Right lobe of liver (tissue), 4 donors: Measurements from ENCODE around the gene OPHN1.

ENCODE experiments used
- CTCF ChIP-seq, 4 donors: fragments of 200-600 bp in 3 of 4; fragments of 450-650 bp in 1 of 4; IDR thresholded peaks; one replicate each; pipeline versions ENCODE4 v1.5.1 to v1.8.0; 2016 to 2022; ENCODE audit warnings: antibody characterized with exemption in 4 of 4, mild to moderate bottlenecking in 2 of 4
- POLR2A ChIP-seq: fragments of 450-650 bp; IDR thresholded peaks from one replicate; pipeline ENCODE4 v1.6.1; 2017; ENCODE audit warnings: antibody characterized with exemption, mild to moderate bottlenecking
- donor health status: DM: no; HTN: no; CAD: no.
- donor health status: DM: no; HTN: no; CAD: no.
- donor health status: DM: no; HTN: yes; CAD: no.

- no peak for TF ChIP-seq CTCF (IDR thresholded peaks at IDR 0.05)
- no peak for TF ChIP-seq POLR2A
These were observed 21.6 kb downstream of the OPHN1 start for GRCh38 chrX:68411729-68412128.
